Neutrophil (primary cell): ENCODE data around the gene OR4E1.
A peak's percentile ranks its signal among the peaks of the same experiment; 100 is the strongest.
"Not testable (repeated sequence)": the region's sequence is repeated elsewhere in the genome, so short reads cannot be mapped to it uniquely, and the experiment has no call there.

Experiments
- H3K27ac ChIP-seq: fragments of 200-600 bp; sonication (generic); 2 replicates; pipeline ENCODE4 v1.5.1; 2016; ENCODE audit warnings: mild to moderate bottlenecking, moderate library complexity
- H3K27me3 ChIP-seq: fragments of 200-600 bp; sonication (generic); 2 replicates; pipeline ENCODE4 v1.6.0; 2016; ENCODE audit warnings: mild to moderate bottlenecking
- H3K36me3 ChIP-seq: fragments of 200-600 bp; sonication (generic); 2 replicates; pipeline ENCODE4 v1.5.1; 2017
- H3K4me1 ChIP-seq, 2 experiments: fragments of 200-600 bp in 1 of 2; sonication (generic) in 1 of 2; 1 replicate in 1 of 2; 2 replicates in 1 of 2; pipeline versions ENCODE4 v1.5.1 to v1.6.1; 2013 to 2016; ENCODE audit warnings: low read depth in 1 of 2, low read length in 1 of 2, mild to moderate bottlenecking in 1 of 2, moderate library complexity in 1 of 2; ENCODE audit not compliant: control insufficient read depth in 1 of 2, insufficient read depth in 1 of 2
- H3K4me3 ChIP-seq, 2 experiments: fragments of 200-600 bp in 1 of 2; sonication (generic) in 1 of 2; 1 replicate in 1 of 2; 2 replicates in 1 of 2; pipeline ENCODE4 v1.5.1; 2013 to 2016; ENCODE audit warnings: low read depth in 1 of 2, low read length in 1 of 2, mild to moderate bottlenecking in 1 of 2, moderate library complexity in 1 of 2
- H3K9me3 ChIP-seq: fragments of 200-600 bp; sonication (generic); 2 replicates; pipeline ENCODE4 v1.5.1; 2016
- CTCF ChIP-seq: fragments of 200-600 bp; sonication (generic); IDR thresholded peaks from 2 replicates; pipeline ENCODE4 v1.5.1; 2016; ENCODE audit warnings: antibody characterized with exemption

OR4E1 gene

GRCh38 chr14:21711360-21711961, 37.8 kb upstream of the OR4E1 start:
- peak; percentile 23 for TF ChIP-seq CTCF
- peaks cover 35% of the 10 kb centered on the region for H3K27me3 ChIP-seq

GRCh38 chr14:21704338-21704737, 30.7 kb upstream of the OR4E1 start:
- Histone ChIP-seq H3K4me1 (peaks cover 8 to 18% of the 10 kb centered on the region in 2 experiments), H3K36me3 (no peaks in the 10 kb centered on the region), H3K9me3 (peaks cover 5% of the 10 kb centered on the region), H3K27ac (no peak overlapping the region), H3K27me3 (peaks cover 27% of the 10 kb centered on the region), H3K4me3 (no peak overlapping the region)
- TF ChIP-seq CTCF, result no peak

More at GRCh38 chr14:21711360-21711961, 37.8 kb upstream of the OR4E1 start:
- no peaks in the 10 kb centered on the region for H3K4me1 ChIP-seq
- H3K27ac ChIP-seq, result no peak overlapping the region
- no peak overlapping the region for H3K4me3 ChIP-seq
- H3K9me3 ChIP-seq, result peaks cover 5% of the 10 kb centered on the region
- no peaks in the 10 kb centered on the region for H3K36me3 ChIP-seq

- Histone ChIP-seq H3K36me3 (no peaks in the 10 kb centered on the region), H3K9me3 (no peaks in the 10 kb centered on the region), H3K27me3 (peaks cover 20% of the 10 kb centered on the region), H3K27ac (no peak overlapping the region), H3K4me3 (no peak overlapping the region), H3K4me1 (peaks cover 8 to 18% of the 10 kb centered on the region in 2 experiments)
- TF ChIP-seq CTCF, result no peak
Observed at GRCh38 chr14:21703357-21704326, 30.0 kb upstream of the OR4E1 start.

- Histone ChIP-seq H3K27ac (no peak overlapping the region), H3K4me3 (no peak overlapping the region), H3K27me3 (peaks cover 10% of the 10 kb centered on the region), H3K36me3 (no peaks in the 10 kb centered on the region), H3K4me1 (peaks cover 8 to 18% of the 10 kb centered on the region in 2 experiments), H3K9me3 (no peaks in the 10 kb centered on the region)
- TF ChIP-seq CTCF, result no peak
Observed at GRCh38 chr14:21702316-21702715, 28.7 kb upstream of the OR4E1 start.

GRCh38 chr14:21699551-21699950, 25.9 kb upstream of the OR4E1 start:
- TF ChIP-seq CTCF, result no peak
- Histone ChIP-seq H3K27ac (no peak overlapping the region), H3K27me3 (peaks cover 18% of the 10 kb centered on the region), H3K36me3 (no peaks in the 10 kb centered on the region), H3K9me3 (no peaks in the 10 kb centered on the region), H3K4me1 (peaks cover under 1 to 8% of the 10 kb centered on the region in 2 experiments), H3K4me3 (no peak overlapping the region)

GRCh38 chr14:21698538-21698937, 24.9 kb upstream of the OR4E1 start:
- H3K9me3 ChIP-seq, H3K4me3 ChIP-seq, H3K4me1 ChIP-seq, H3K36me3 ChIP-seq, H3K27ac ChIP-seq: not testable (repeated sequence)
- H3K27me3 ChIP-seq, result peaks cover 28% of the 10 kb centered on the region

- not testable (repeated sequence) for H3K9me3 ChIP-seq, H3K36me3 ChIP-seq, H3K27ac ChIP-seq, H3K4me3 ChIP-seq, H3K4me1 ChIP-seq
- H3K27me3 ChIP-seq, result peaks cover 31% of the 10 kb centered on the region
Observed at GRCh38 chr14:21697662-21698061, 24.0 kb upstream of the OR4E1 start.
